Mucosa of descending colon (tissue), 3 donors: ENCODE measurements around the gene ZCCHC17. TPM values are rescaled to one million over a fixed set of nuclear protein-coding genes. Genes with fewer than 3 reads are reported as not detected.

Experiments used
- ATAC-seq: fragments of 200-7000 bp; cut with Tn5 transposase; one replicate; pipeline ENCODE4 v1.9.1; 2020; ENCODE audit warnings: mild to moderate bottlenecking, moderate library complexity
- DNase-seq, 3 donors: peaks; one replicate each; pipeline ENCODE4 v3.0.0-alpha.2; 2020
- H3K36me3 ChIP-seq: fragments of 200-600 bp; one replicate; pipeline ENCODE4 v1.8.0; 2021; ENCODE audit warnings: low read depth, mild to moderate bottlenecking
- H3K4me1 ChIP-seq: fragments of 200-600 bp; one replicate; pipeline ENCODE4 v1.8.0; 2021; ENCODE audit warnings: low read depth, mild to moderate bottlenecking
- H3K4me3 ChIP-seq: fragments of 200-600 bp; one replicate; pipeline ENCODE4 v1.8.0; 2021; ENCODE audit warnings: mild to moderate bottlenecking
- H3K9me3 ChIP-seq: fragments of 200-600 bp; one replicate; pipeline ENCODE4 v1.8.0; 2021; ENCODE audit warnings: mild to moderate bottlenecking
- intact Hi-C, 2 donors: fragments of 100-400 bp; cut with DNase I in 1 of 2; cut with micrococcal nuclease in 1 of 2; formaldehyde crosslinking; loops; one replicate each; pipeline versions ENCODE4 v1.11.0 to v1.11.1; 2022; cut with DNase I, micrococcal nuclease
- total RNA-seq, 3 donors: library from RNA; stranded (reverse); fragmentation: NEBNext Ultra II Directional in 2 of 3; extraction: Animal tissue kit (Norgen Biotek cat#: 25700) in 2 of 3; gene quantifications; one replicate each; pipeline versions ENCODE4 v1.2.1 to v1.2.4, GENCODE V29; 2021 to 2023
- TF ChIP-seq, protein P1 (sequence below): fragments of 200-600 bp; IDR thresholded peaks from one replicate; pipeline ENCODE4 v1.8.0; 2022; ENCODE audit warnings: antibody characterized with exemption, mild to moderate bottlenecking
- donor health status: DM: no; HTN: no; CAD: no; lungs with moderate emphysema.
- donor health status: DM: no; HTN: no; CAD: no.
- donor health status: DM: no; HTN: yes; CAD: no.

The ZCCHC17 gene
- total RNA-seq, 3 donors from 2014 or later, result 16.0 to 20.5 (median 16.8) TPM

GRCh38 chr1:31397360-31398095 lies 100.7 kb downstream of the ZCCHC17 start:
- TF ChIP-seq, protein P1, sequence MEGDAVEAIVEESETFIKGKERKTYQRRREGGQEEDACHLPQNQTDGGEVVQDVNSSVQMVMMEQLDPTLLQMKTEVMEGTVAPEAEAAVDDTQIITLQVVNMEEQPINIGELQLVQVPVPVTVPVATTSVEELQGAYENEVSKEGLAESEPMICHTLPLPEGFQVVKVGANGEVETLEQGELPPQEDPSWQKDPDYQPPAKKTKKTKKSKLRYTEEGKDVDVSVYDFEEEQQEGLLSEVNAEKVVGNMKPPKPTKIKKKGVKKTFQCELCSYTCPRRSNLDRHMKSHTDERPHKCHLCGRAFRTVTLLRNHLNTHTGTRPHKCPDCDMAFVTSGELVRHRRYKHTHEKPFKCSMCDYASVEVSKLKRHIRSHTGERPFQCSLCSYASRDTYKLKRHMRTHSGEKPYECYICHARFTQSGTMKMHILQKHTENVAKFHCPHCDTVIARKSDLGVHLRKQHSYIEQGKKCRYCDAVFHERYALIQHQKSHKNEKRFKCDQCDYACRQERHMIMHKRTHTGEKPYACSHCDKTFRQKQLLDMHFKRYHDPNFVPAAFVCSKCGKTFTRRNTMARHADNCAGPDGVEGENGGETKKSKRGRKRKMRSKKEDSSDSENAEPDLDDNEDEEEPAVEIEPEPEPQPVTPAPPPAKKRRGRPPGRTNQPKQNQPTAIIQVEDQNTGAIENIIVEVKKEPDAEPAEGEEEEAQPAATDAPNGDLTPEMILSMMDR, result no peak
- H3K4me3 ChIP-seq, result no peak overlapping the region
- DNase-seq, result no peak

GRCh38 chr1:31398246-31398645 lies 101.4 kb downstream of the ZCCHC17 start:
- Histone ChIP-seq H3K4me1 (no peaks in the 10 kb centered on the region), H3K36me3 (no peaks in the 10 kb centered on the region), H3K9me3 (no peaks in the 10 kb centered on the region), H3K4me3 (no peak overlapping the region)
- ATAC-seq (no peak), DNase-seq (no peak)
- TF ChIP-seq, protein P1, result no peak
- intact Hi-C loops, result no loop called here

More at GRCh38 chr1:31397360-31398095, 100.7 kb downstream of the ZCCHC17 start:
- no peaks in the 10 kb centered on the region for H3K9me3 ChIP-seq
- intact Hi-C loops, result no loop called here
- no peak for ATAC-seq
- no peaks in the 10 kb centered on the region for H3K36me3 ChIP-seq
- no peaks in the 10 kb centered on the region for H3K4me1 ChIP-seq

GRCh38 chr1:31399976-31400375 lies 103.1 kb downstream of the ZCCHC17 start:
- Histone ChIP-seq H3K36me3 (no peaks in the 10 kb centered on the region), H3K4me1 (no peaks in the 10 kb centered on the region), H3K4me3 (no peak overlapping the region), H3K9me3 (no peaks in the 10 kb centered on the region)
- intact Hi-C loops, result no loop called here
- ATAC-seq (no peak), DNase-seq (no peak)
- TF ChIP-seq, protein P1, result no peak

DNA sequence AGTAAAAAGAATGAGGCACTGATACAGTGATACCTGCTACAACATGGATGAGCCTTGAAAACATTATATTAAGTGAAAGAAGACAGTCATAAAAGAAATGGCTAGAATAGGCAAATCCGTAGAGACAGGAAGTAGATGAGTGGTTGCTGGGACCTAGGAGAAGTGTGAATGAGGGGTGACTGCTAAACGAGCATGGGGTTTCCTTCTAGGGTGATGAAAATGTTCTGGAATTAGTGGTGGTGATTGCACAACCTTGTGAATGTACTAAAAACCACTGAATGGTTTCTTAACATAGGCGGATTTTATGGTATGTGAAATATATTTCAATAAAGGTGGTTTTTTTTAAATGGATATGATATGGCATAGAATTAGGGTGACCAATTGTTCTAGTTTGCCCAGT lies 103.6 kb downstream of the ZCCHC17 start:
- H3K36me3 ChIP-seq, result no peaks in the 10 kb centered on the region

GRCh38 chr1:31401241-31401640 lies 104.4 kb downstream of the ZCCHC17 start:
- Histone ChIP-seq H3K9me3 (no peaks in the 10 kb centered on the region), H3K4me3 (no peak overlapping the region), H3K4me1 (no peaks in the 10 kb centered on the region), H3K36me3 (no peaks in the 10 kb centered on the region)
- DNase-seq, result no peak
- intact Hi-C loops, result no loop called here
- TF ChIP-seq, protein P1, result no peak
- no peak for ATAC-seq

More for the DNA sequence above, 103.6 kb downstream of the ZCCHC17 start:
- ATAC-seq, result no peak
- H3K4me3 ChIP-seq, result no peak overlapping the region
- DNase-seq, result no peak
- H3K4me1 ChIP-seq, result no peaks in the 10 kb centered on the region
- intact Hi-C loops, result no loop called here
- TF ChIP-seq, protein P1, result no peak
- no peaks in the 10 kb centered on the region for H3K9me3 ChIP-seq
